GM12872 (cell line): ENCODE measurements around the gene ANKZF1.

ENCODE experiments used
- TF ChIP-seq, protein P1 (sequence below): IDR thresholded peaks from 3 replicates; pipeline ENCODE4 v1.5.1; 2011; ENCODE audit warnings: low read depth, mild to moderate bottlenecking, low read length, moderate library complexity; ENCODE audit not compliant: insufficient read depth

The ANKZF1 gene

DNA sequence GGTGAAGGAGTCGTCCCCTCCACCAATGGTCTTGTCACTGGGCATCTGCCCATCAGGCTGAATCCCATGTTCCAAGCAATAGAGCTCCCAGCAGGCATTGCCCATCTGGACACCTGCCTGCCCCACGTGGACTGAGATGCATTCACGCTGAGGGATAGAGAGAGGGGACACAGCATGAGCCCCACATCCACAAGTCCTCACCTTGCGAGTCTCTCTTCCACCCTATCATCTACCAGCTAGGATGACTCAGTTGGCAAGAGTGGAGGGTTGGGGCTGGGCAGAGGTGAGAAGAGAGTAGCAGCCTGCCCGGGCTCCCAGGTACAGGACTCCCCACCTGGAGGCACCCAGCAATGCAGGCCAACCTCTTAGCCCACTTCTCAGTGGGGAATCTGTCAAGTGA lies 22.5 kb downstream of the ANKZF1 start:
- TF ChIP-seq, protein P1, sequence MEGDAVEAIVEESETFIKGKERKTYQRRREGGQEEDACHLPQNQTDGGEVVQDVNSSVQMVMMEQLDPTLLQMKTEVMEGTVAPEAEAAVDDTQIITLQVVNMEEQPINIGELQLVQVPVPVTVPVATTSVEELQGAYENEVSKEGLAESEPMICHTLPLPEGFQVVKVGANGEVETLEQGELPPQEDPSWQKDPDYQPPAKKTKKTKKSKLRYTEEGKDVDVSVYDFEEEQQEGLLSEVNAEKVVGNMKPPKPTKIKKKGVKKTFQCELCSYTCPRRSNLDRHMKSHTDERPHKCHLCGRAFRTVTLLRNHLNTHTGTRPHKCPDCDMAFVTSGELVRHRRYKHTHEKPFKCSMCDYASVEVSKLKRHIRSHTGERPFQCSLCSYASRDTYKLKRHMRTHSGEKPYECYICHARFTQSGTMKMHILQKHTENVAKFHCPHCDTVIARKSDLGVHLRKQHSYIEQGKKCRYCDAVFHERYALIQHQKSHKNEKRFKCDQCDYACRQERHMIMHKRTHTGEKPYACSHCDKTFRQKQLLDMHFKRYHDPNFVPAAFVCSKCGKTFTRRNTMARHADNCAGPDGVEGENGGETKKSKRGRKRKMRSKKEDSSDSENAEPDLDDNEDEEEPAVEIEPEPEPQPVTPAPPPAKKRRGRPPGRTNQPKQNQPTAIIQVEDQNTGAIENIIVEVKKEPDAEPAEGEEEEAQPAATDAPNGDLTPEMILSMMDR: no peak

- TF ChIP-seq, protein P1: 0 out of 3 replicates have a peak, but pooled peaks have one; percentile 3
Observed at GRCh38 chr2:219252570-219252899, 22.9 kb downstream of the ANKZF1 start.

- TF ChIP-seq, protein P1: no peak
Observed at GRCh38 chr2:219252900-219253752, 23.5 kb downstream of the ANKZF1 start, which contains the start of gene TUBA4B. Gene TUBA4B (plus strand): TSS chr2:219253243. CDS start chr2:219253408, 165 bp downstream.

- TF ChIP-seq, protein P1: no peak
Observed at GRCh38 chr2:219253753-219254589, 24.4 kb downstream of the ANKZF1 start, which contains the start of gene TUBA4A. Gene TUBA4A (minus strand): TSS chr2:219253918. CDS start chr2:219253858, 60 bp downstream.

DNA sequence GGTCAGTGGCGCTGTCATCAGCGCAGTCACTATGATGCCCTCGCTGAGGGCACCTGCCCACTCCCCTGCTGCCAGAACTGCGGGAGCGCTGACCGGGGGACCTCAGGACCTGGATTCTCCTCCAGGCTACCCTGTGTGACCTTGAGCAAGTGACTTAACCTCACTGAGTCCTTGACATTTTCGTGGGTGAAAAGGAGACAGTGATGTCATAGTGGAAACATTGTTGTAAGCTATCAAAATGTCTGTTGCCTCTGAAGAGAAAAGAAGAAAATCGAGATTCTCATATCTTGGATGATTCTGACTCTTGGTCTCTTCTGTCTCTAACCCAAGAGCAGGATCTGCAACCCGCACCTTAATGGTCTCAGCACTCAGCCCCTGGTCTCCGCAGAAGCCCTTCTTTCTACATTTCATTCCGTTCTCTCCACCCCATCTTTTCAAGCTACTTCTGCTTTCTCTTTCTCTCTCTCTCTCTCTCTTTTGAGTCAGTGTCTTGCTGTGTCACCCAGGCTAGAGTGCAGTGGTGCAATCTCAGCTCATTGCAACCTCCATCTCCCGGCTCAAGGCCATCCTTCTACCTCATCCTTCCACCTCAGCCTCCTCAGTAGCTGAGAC lies 25.1 kb downstream of the ANKZF1 start:
- TF ChIP-seq, protein P1: no peak

- TF ChIP-seq, protein P1: no peak
Observed at GRCh38 chr2:219261024-219261855, 31.6 kb downstream of the ANKZF1 start.
